Sigmoid colon (tissue), 4 donors: ENCODE measurements around the gene AK5.

ENCODE experiments used
- EP300 ChIP-seq, 4 donors: sonication (generic); formaldehyde crosslinking; IDR thresholded peaks; one replicate each; pipeline ENCODE4 v1.6.1; 2017; ENCODE audit warnings: antibody characterized with exemption in 4 of 4
- POLR2A ChIP-seq, 2 donors: fragments of 450-650 bp; IDR thresholded peaks; one replicate each; pipeline ENCODE4 v1.6.1; 2016; ENCODE audit warnings: antibody characterized with exemption in 2 of 2, mild to moderate bottlenecking in 2 of 2, moderate library complexity in 2 of 2
- TF ChIP-seq, protein P1 (sequence below), 4 experiments: fragments of 450-650 bp in 3 of 4; fragments of 200-600 bp in 1 of 4; IDR thresholded peaks; one replicate each; pipeline ENCODE4 v1.5.1; 2016 to 2019; ENCODE audit warnings: antibody characterized with exemption in 4 of 4, mild to moderate bottlenecking in 3 of 4, moderate library complexity in 2 of 4

DNA sequence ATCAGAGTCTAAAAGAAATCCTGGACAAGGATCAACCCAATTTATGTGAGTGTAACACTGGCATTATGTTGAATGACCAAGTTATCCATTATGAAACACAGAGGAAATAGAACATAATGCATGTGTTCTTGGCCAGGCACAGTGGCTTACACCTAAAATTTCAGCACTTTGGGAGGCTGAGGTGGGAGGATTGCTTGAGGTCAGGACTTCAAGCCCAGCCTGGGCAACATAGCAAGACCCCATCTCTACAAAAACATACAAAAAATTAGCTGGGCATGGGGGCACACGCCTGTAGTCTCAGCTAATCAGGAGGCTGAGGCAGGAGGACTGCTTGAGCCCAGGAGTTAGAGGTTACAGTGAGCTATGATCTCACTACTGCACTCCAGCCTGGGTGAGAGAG, 270.8 kb downstream of the AK5 start:
- TF ChIP-seq, protein P1, sequence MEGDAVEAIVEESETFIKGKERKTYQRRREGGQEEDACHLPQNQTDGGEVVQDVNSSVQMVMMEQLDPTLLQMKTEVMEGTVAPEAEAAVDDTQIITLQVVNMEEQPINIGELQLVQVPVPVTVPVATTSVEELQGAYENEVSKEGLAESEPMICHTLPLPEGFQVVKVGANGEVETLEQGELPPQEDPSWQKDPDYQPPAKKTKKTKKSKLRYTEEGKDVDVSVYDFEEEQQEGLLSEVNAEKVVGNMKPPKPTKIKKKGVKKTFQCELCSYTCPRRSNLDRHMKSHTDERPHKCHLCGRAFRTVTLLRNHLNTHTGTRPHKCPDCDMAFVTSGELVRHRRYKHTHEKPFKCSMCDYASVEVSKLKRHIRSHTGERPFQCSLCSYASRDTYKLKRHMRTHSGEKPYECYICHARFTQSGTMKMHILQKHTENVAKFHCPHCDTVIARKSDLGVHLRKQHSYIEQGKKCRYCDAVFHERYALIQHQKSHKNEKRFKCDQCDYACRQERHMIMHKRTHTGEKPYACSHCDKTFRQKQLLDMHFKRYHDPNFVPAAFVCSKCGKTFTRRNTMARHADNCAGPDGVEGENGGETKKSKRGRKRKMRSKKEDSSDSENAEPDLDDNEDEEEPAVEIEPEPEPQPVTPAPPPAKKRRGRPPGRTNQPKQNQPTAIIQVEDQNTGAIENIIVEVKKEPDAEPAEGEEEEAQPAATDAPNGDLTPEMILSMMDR (IDR thresholded peaks at IDR 0.05), result no peak
- TF ChIP-seq POLR2A (IDR thresholded peaks at IDR 0.05), result no peak
- no peak for TF ChIP-seq EP300 (IDR thresholded peaks at IDR 0.05)
